ENCODE results near the gene EXOC3L4.

The EXOC3L4 gene

DNA sequence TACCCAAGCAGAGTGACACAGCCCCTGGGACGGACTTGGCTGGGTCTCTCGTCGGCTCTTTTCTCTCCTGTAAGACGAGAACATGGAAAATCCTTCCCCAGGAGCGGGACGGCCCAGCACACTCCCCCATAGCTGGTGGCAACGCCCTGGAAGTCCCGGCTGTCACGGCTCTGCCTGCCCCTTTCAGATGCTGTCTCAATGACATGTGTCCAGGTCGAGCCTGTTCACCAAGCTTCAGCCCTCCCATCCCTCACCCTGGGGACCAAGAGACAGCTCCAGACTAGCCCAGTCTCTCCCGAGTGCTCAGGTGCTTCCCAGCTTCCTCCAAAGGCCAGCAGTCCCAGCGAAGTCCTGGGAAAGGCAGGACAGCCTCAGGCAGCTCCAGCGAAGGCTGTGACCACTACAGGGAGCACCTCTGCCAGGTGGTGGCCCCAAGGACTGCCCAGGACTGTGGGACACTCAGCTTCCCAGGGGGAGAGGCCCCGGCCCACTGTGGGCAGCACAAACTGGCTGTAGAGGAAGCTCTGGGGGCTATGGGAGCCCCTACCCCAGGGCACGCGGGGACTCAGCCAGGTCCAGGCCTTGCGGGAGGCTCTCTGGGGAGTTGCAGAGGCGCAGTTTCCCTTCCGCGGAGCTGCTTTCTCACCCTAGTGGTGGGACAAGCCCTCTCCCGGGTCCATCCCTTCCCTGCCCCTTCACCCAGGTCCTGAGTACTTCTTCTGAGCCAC is 62.3 kb downstream of the EXOC3L4 start:
- TF ChIP-seq, protein P1, sequence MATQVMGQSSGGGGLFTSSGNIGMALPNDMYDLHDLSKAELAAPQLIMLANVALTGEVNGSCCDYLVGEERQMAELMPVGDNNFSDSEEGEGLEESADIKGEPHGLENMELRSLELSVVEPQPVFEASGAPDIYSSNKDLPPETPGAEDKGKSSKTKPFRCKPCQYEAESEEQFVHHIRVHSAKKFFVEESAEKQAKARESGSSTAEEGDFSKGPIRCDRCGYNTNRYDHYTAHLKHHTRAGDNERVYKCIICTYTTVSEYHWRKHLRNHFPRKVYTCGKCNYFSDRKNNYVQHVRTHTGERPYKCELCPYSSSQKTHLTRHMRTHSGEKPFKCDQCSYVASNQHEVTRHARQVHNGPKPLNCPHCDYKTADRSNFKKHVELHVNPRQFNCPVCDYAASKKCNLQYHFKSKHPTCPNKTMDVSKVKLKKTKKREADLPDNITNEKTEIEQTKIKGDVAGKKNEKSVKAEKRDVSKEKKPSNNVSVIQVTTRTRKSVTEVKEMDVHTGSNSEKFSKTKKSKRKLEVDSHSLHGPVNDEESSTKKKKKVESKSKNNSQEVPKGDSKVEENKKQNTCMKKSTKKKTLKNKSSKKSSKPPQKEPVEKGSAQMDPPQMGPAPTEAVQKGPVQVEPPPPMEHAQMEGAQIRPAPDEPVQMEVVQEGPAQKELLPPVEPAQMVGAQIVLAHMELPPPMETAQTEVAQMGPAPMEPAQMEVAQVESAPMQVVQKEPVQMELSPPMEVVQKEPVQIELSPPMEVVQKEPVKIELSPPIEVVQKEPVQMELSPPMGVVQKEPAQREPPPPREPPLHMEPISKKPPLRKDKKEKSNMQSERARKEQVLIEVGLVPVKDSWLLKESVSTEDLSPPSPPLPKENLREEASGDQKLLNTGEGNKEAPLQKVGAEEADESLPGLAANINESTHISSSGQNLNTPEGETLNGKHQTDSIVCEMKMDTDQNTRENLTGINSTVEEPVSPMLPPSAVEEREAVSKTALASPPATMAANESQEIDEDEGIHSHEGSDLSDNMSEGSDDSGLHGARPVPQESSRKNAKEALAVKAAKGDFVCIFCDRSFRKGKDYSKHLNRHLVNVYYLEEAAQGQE (IDR thresholded peaks at IDR 0.05; ENCODE audit: insufficient read depth in 1 of 2, low read depth in 2 of 2, low read length in 2 of 2), result no peak
- TF ChIP-seq TAF1 (IDR thresholded peaks at IDR 0.05; ENCODE audit: borderline replicate concordance, insufficient read depth, low read length), result no peak
- no peak for TF ChIP-seq SIN3A (IDR thresholded peaks at IDR 0.05; ENCODE audit: borderline replicate concordance, insufficient read depth, low read length)
- no peak for TF ChIP-seq FOXP2 (optimal IDR thresholded peaks at IDR 0.05; ENCODE audit: borderline replicate concordance, extremely low read depth, extremely low read length, insufficient read depth)

DNA sequence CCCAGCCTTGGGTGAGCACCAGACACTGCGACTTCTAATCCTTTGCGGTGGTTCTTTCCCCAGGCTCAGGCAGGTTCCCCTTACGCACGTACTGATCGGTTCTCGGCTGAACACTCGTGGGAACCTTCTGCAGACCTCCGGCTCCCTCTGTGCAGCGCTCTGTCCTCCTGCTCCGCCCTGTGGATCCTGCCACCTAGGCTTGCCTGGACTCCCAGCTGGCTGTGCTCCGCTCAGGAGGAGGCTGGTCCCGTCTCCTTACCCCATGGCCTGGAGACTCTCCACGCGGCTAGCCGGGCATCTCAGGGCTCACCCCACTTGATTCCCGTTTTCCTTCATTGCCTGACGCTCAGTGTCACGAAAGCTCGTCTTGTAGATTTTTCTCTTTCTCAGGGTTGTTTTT is 63.4 kb downstream of the EXOC3L4 start:
- TF ChIP-seq, protein P1 (IDR thresholded peaks at IDR 0.05; ENCODE audit: insufficient read depth in 1 of 2, low read depth in 2 of 2, low read length in 2 of 2), result no peak
- TF ChIP-seq POLR2AphosphoS5 (IDR thresholded peaks at IDR 0.05; ENCODE audit: low read depth, low read length), result no peak
- TF ChIP-seq TAF1 (IDR thresholded peaks at IDR 0.05; ENCODE audit: borderline replicate concordance, insufficient read depth, low read length), result no peak
- no peak for TF ChIP-seq FOXP2 (optimal IDR thresholded peaks at IDR 0.05; ENCODE audit: borderline replicate concordance, extremely low read depth, extremely low read length, insufficient read depth)
- no peak for TF ChIP-seq SIN3A (IDR thresholded peaks at IDR 0.05; ENCODE audit: borderline replicate concordance, insufficient read depth, low read length)

DNA sequence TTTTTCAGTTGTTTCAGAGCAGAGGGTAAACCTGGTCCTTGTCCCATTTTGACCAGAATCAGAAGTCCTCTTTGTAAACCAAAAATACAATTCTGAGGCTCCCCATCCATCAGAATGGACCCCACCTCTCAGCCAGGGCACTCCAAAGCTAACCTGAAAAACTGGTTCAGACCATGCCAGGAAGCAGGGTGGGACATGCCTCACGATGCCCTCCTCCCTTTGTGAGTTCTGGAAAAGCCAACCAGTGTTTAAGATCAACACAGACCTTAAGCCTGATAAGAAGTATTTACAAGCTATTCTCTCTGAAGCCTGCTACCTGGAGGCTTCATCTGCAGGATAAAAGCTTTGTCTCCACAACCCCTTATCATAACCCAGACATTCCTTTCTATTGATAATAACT is 64.2 kb downstream of the EXOC3L4 start:
- TF ChIP-seq POLR2AphosphoS5 (IDR thresholded peaks at IDR 0.05; ENCODE audit: low read depth, low read length) (no peak), FOXP2 (optimal IDR thresholded peaks at IDR 0.05; ENCODE audit: borderline replicate concordance, extremely low read depth, extremely low read length, insufficient read depth) (no peak), SIN3A (IDR thresholded peaks at IDR 0.05; ENCODE audit: borderline replicate concordance, insufficient read depth, low read length) (no peak), TAF1 (IDR thresholded peaks at IDR 0.05; ENCODE audit: borderline replicate concordance, insufficient read depth, low read length) (no peak)
- TF ChIP-seq, protein P1 (IDR thresholded peaks at IDR 0.05; ENCODE audit: insufficient read depth in 1 of 2, low read depth in 2 of 2, low read length in 2 of 2), result no peak
